ENCODE data around the gene TRAPPC2B. TPM values are rescaled to one million over a fixed set of nuclear protein-coding genes. Genes with fewer than 3 reads are reported as not detected.

The TRAPPC2B gene
- total RNA-seq, 4 donors from 2014 or later, result 14.7 to 24.6 (median 17.9) TPM

DNA sequence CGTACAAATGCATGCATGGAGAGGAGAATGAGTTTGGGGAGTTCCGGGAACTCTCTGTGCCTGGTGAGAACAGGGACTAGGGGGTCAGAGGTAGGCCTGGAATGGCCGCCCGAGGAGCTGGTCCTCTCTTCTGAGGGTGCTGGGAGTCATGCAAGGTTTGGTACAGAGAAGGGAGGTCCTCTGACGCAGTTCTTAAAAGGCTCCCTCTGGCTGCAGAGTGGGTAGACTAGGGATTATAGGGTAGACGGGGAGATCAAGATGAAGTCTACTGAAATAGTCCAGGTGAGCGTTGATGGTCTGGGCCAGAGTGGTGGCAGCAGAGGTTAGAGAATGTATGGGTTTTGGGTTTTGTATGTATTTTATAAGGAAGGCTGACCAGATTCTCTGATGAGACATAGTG lies 11.5 kb upstream of the TRAPPC2B start:
- no peak for DNase-seq
- intact Hi-C loops (cut with DNase I), result no loop called here
- Histone ChIP-seq H3K27ac (peak overlapping the region; percentile 76 to 91 (median 86)), H3K9me3 (peaks cover 0 to 29% (median 3%) of the 10 kb centered on the region in 3 donors), H3K36me3 (peaks cover 16 to 45% (median 27%) of the 10 kb centered on the region in 3 donors), H3K27me3 (no peaks in the 10 kb centered on the region), H3K4me1 (peaks cover 5 to 28% (median 13%) of the 10 kb centered on the region in 3 donors), H3K4me3 (peak overlapping the region; percentile 62 to 93 (median 92))
- no peak for TF ChIP-seq POLR2A (IDR thresholded peaks at IDR 0.05)
- TF ChIP-seq, protein P1, sequence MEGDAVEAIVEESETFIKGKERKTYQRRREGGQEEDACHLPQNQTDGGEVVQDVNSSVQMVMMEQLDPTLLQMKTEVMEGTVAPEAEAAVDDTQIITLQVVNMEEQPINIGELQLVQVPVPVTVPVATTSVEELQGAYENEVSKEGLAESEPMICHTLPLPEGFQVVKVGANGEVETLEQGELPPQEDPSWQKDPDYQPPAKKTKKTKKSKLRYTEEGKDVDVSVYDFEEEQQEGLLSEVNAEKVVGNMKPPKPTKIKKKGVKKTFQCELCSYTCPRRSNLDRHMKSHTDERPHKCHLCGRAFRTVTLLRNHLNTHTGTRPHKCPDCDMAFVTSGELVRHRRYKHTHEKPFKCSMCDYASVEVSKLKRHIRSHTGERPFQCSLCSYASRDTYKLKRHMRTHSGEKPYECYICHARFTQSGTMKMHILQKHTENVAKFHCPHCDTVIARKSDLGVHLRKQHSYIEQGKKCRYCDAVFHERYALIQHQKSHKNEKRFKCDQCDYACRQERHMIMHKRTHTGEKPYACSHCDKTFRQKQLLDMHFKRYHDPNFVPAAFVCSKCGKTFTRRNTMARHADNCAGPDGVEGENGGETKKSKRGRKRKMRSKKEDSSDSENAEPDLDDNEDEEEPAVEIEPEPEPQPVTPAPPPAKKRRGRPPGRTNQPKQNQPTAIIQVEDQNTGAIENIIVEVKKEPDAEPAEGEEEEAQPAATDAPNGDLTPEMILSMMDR (IDR thresholded peaks at IDR 0.05), result peak in 1 of 6 experiments; percentile 10
- WGBS, 2 donors, result 21 to 25% methylated on average over 6 to 7 of the region's 7 CpGs

DNA sequence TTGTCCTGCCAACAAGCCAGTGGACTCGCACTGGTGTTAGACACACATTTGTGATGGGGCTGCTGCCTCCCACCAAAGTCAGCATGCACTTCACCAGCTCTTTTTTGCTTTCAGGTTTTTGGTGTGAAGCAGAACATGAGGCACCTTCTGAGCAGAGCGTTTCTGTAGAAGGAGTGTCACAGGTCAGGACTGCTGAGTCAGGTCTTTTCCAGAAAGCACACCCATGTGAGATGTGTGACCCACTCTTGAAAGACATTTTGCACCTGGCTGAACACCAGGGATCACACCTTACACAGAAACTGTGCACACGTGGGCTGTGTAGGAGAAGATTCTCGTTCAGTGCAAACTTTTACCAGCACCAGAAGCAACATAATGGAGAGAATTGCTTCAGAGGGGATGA lies 7.4 kb upstream of the TRAPPC2B start:
- peaks cover 16 to 69% (median 33%) of the 10 kb centered on the region in 3 donors for H3K36me3 ChIP-seq
- 90 to 92% methylated on average over 4 of the region's 4 CpGs for WGBS, 2 donors
- H3K27me3 ChIP-seq, result no peaks in the 10 kb centered on the region
- intact Hi-C loops (cut with DNase I), result no loop called here
- DNase-seq, result no peak
- TF ChIP-seq, protein P1 (IDR thresholded peaks at IDR 0.05), result no peak
- no peak for TF ChIP-seq POLR2A (IDR thresholded peaks at IDR 0.05)
- H3K27ac ChIP-seq, result no peak overlapping the region
- peaks cover 5 to 28% (median 13%) of the 10 kb centered on the region in 3 donors for H3K4me1 ChIP-seq
- no peak overlapping the region for H3K4me3 ChIP-seq
- peaks cover 0 to 44% (median 13%) of the 10 kb centered on the region in 3 donors for H3K9me3 ChIP-seq

DNA sequence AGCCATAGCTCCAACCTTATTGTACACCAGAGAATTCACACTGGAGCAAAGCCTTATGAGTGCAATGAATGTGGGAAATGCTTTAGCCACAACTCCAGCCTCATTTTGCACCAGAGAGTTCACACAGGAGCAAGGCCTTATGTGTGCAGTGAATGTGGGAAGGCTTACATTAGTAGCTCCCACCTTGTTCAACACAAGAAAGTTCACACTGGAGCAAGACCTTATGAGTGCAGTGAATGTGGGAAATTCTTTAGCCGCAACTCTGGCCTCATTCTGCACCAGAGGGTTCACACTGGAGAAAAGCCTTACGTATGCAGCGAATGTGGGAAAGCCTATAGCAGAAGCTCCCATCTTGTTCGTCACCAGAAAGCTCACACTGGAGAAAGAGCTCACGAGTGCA lies 5.9 kb upstream of the TRAPPC2B start:
- Histone ChIP-seq H3K27ac (no peak overlapping the region), H3K27me3 (no peaks in the 10 kb centered on the region), H3K4me1 (peaks cover 2 to 23% (median 6%) of the 10 kb centered on the region in 3 donors), H3K9me3 (peaks cover 0 to 44% (median 13%) of the 10 kb centered on the region in 3 donors), H3K4me3 (no peak overlapping the region), H3K36me3 (peaks cover 16 to 69% (median 33%) of the 10 kb centered on the region in 3 donors)
- TF ChIP-seq POLR2A (IDR thresholded peaks at IDR 0.05), result no peak
- TF ChIP-seq, protein P1 (IDR thresholded peaks at IDR 0.05), result no peak
- intact Hi-C loops (cut with DNase I), result no loop called here
- DNase-seq, result no peak
- WGBS, 2 donors, result 97 to 100% methylated on average over 5 of the region's 5 CpGs

DNA sequence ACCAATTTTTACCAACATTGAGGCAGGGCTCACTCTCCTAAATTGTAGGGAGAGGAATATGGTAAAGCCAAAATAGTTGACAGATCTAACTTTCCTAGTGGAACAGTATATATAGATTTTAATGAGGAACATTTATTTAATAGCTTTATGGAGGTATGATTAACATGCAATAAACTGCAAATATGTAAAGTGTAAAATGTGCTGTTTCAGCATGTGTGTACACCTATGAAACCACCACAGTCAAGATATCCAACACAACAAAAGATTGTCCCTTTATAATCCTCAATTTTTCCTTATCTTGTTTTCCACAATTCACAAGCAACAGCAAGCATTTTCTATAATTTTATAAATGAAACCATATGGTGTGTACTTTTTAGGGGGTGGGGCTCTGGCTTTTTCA lies 4.1 kb upstream of the TRAPPC2B start:
- Histone ChIP-seq H3K4me3 (no peak overlapping the region), H3K27me3 (no peaks in the 10 kb centered on the region), H3K27ac (no peak overlapping the region), H3K36me3 (peaks cover 12 to 50% (median 31%) of the 10 kb centered on the region in 3 donors), H3K9me3 (peaks cover 0 to 40% (median 13%) of the 10 kb centered on the region in 3 donors), H3K4me1 (peaks cover 4 to 22% (median 5%) of the 10 kb centered on the region in 3 donors)
- no peak for TF ChIP-seq POLR2A (IDR thresholded peaks at IDR 0.05)
- TF ChIP-seq, protein P1 (IDR thresholded peaks at IDR 0.05), result no peak
- DNase-seq, result no peak
- intact Hi-C loops (cut with DNase I), result no loop called here

DNA sequence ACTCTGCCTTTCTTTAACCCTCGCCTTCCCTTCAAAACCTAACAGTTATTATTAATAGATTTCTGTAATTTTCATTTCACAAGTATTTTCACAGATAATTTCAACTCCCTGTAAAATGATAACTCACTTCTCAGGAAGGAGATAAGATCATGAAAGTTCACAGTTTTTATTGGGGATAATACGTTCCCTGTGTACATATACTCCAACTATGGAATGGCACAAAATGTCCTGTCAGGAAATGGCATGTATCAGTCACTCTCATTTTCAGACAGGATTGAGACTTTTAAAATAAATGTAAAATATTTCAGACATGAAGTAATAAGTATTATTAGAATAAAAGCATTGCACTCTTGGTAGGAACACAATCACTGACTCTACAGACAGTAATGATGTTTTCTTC lies 932 bp upstream of the TRAPPC2B start:
- TF ChIP-seq, protein P1 (IDR thresholded peaks at IDR 0.05), result no peak
- no peak for TF ChIP-seq POLR2A (IDR thresholded peaks at IDR 0.05)
- intact Hi-C loops (cut with DNase I), result loop anchor here (10.0 kb wide), 1 partner anchor 642 kb away; the partner anchor contains the start of gene ZNF606
- Histone ChIP-seq H3K4me1 (peaks cover 6 to 28% (median 9%) of the 10 kb centered on the region in 3 donors), H3K4me3 (peak overlapping the region in 3 of 4 donors; percentile 69 to 98 (median 73)), H3K27ac (peak overlapping the region; percentile 76 to 99 (median 94)), H3K36me3 (peaks cover 0 to 19% (median under 1%) of the 10 kb centered on the region in 3 donors), H3K27me3 (no peaks in the 10 kb centered on the region), H3K9me3 (peaks cover 0 to 10% (median 4%) of the 10 kb centered on the region in 3 donors)
- 82 to 85% methylated on average over 2 of the region's 2 CpGs for WGBS, 2 donors
- DNase-seq, result no peak

Measured in esophagus squamous epithelium (tissue), 5 donors.